Measurements from ENCODE around the gene RBBP5. TPM values are rescaled to one million over a fixed set of nuclear protein-coding genes. Genes with fewer than 3 reads are reported as not detected.

RBBP5 gene
- polyA plus RNA-seq, 1 donor from 2014 or later: 24.2 TPM

GRCh38 chr1:205072286-205072685 is 49.5 kb downstream of the RBBP5 start:
- Histone ChIP-seq H3K79me2 (replicated peaks; ENCODE audit: insufficient read depth, low read length) (no peaks in the 10 kb centered on the region), H3K9ac (ENCODE audit: low read length) (no peak overlapping the region), H3K9me3 (ENCODE audit: low read length) (no peaks in the 10 kb centered on the region), H3K27ac (ENCODE audit: low read length) (no peak overlapping the region), H3K4me2 (ENCODE audit: low read length) (no peak overlapping the region), H3K27me3 (ENCODE audit: insufficient read depth, low read depth, low read length) (no peaks in the 10 kb centered on the region), H3F3A (ENCODE audit: insufficient read depth, low read length, poor library complexity, severe bottlenecking) (no peaks in the 10 kb centered on the region), H3K4me3 (ENCODE audit: low read length) (no peak overlapping the region), H2AFZ (ENCODE audit: low read depth, low read length) (no peak overlapping the region), H3K36me3 (ENCODE audit: insufficient read depth, low read length) (no peaks in the 10 kb centered on the region), H4K20me1 (ENCODE audit: insufficient read depth) (no peaks in the 10 kb centered on the region), H3K9me2 (ENCODE audit: insufficient read depth, low read length) (no peaks in the 10 kb centered on the region)
- no peak for TF ChIP-seq EZH2 (IDR thresholded peaks at IDR 0.05; ENCODE audit: borderline replicate concordance, insufficient read depth, low read length, poor library complexity, severe bottlenecking)
- TF ChIP-seq CTCF (IDR thresholded peaks at IDR 0.05; ENCODE audit: poor library complexity, severe bottlenecking): no peak
- TF ChIP-seq REST (IDR thresholded peaks at IDR 0.05; ENCODE audit: borderline replicate concordance): no peak
- TF ChIP-seq SMC3 (conservative IDR thresholded peaks at IDR 0.05; ENCODE audit: poor library complexity): no peak
- no peak for TF ChIP-seq MXI1 (conservative IDR thresholded peaks at IDR 0.05; ENCODE audit: poor library complexity, severe bottlenecking)
- TF ChIP-seq TAF1 (IDR thresholded peaks at IDR 0.05; ENCODE audit: low read depth): no peak
- no peak for TF ChIP-seq RAD21 (conservative IDR thresholded peaks at IDR 0.05)
- TF ChIP-seq POLR2AphosphoS5 (IDR thresholded peaks at IDR 0.05): no peak
- TF ChIP-seq EP300 (conservative IDR thresholded peaks at IDR 0.05; ENCODE audit: poor library complexity, severe bottlenecking): no peak

GRCh38 chr1:205071801-205072200 is 50.0 kb downstream of the RBBP5 start:
- no peaks in the 10 kb centered on the region for H3K27me3 ChIP-seq (ENCODE audit: insufficient read depth, low read depth, low read length)
- H3K36me3 ChIP-seq (ENCODE audit: insufficient read depth, low read length): no peaks in the 10 kb centered on the region
- H3K9me2 ChIP-seq (ENCODE audit: insufficient read depth, low read length): no peaks in the 10 kb centered on the region
- no peaks in the 10 kb centered on the region for H3K9me3 ChIP-seq (ENCODE audit: low read length)
- H2AFZ ChIP-seq (ENCODE audit: low read depth, low read length): no peak overlapping the region
- H3K79me2 ChIP-seq (replicated peaks; ENCODE audit: insufficient read depth, low read length): no peaks in the 10 kb centered on the region
- no peak for TF ChIP-seq REST (IDR thresholded peaks at IDR 0.05; ENCODE audit: borderline replicate concordance)
- TF ChIP-seq RAD21 (conservative IDR thresholded peaks at IDR 0.05): no peak
- no peak for TF ChIP-seq POLR2AphosphoS5 (IDR thresholded peaks at IDR 0.05)
- no peak for TF ChIP-seq MXI1 (conservative IDR thresholded peaks at IDR 0.05; ENCODE audit: poor library complexity, severe bottlenecking)
- TF ChIP-seq EZH2 (IDR thresholded peaks at IDR 0.05; ENCODE audit: borderline replicate concordance, insufficient read depth, low read length, poor library complexity, severe bottlenecking): no peak
- no peak for TF ChIP-seq EP300 (conservative IDR thresholded peaks at IDR 0.05; ENCODE audit: poor library complexity, severe bottlenecking)
- TF ChIP-seq CTCF (IDR thresholded peaks at IDR 0.05; ENCODE audit: poor library complexity, severe bottlenecking): no peak
- no peak for TF ChIP-seq SMC3 (conservative IDR thresholded peaks at IDR 0.05; ENCODE audit: poor library complexity)
- TF ChIP-seq TAF1 (IDR thresholded peaks at IDR 0.05; ENCODE audit: low read depth): no peak
- no peaks in the 10 kb centered on the region for H4K20me1 ChIP-seq (ENCODE audit: insufficient read depth)
- H3K4me2 ChIP-seq (ENCODE audit: low read length): no peak overlapping the region
- H3K4me3 ChIP-seq (ENCODE audit: low read length): no peak overlapping the region
- no peak overlapping the region for H3K9ac ChIP-seq (ENCODE audit: low read length)
- H3K27ac ChIP-seq (ENCODE audit: low read length): no peak overlapping the region
- no peaks in the 10 kb centered on the region for H3F3A ChIP-seq (ENCODE audit: insufficient read depth, low read length, poor library complexity, severe bottlenecking)

Data from neural cell (in vitro differentiated cells).